SK-N-SH (cell line): Measurements from ENCODE around the gene ZNF414. TPM values are rescaled to one million over a fixed set of nuclear protein-coding genes. Genes with fewer than 3 reads are reported as not detected.

Source experiments
- CTCF ChIA-PET: fragments of 300-600, 350-600 bp; formaldehyde crosslinking; extraction: SDS; loops from one replicate; lab custom pipeline; 2021; lab: Yijun Ruan, JAX
- POLR2A ChIA-PET: fragments of 350-600 bp; sonication (Branson Sonifier 250); formaldehyde crosslinking; extraction: SDS; loops from one replicate; lab custom pipeline; 2020; ENCODE audit warnings: antibody characterized with exemption, inconsistent platforms; lab: Yijun Ruan, JAX
- DNase-seq: peaks from one replicate; pipeline ENCODE4 v3.0.0; 2012
- H2AFZ ChIP-seq: fragments of 200-600 bp; sonication (generic); 2 replicates; pipeline ENCODE4 v1.8.1; 2016; ENCODE audit warnings: antibody characterized with exemption, mild to moderate bottlenecking, low read depth
- H3F3A ChIP-seq: fragments of 200-600 bp; sonication (generic); replicated peaks from 2 replicates; pipeline ENCODE3; 2016; ENCODE audit warnings: antibody characterized with exemption, mild to moderate bottlenecking; ENCODE audit not compliant: insufficient read depth
- H3K27ac ChIP-seq, 2 experiments: fragments of 200-500 bp in 1 of 2; fragments of 200-600 bp in 1 of 2; sonication (Bioruptor generic) in 1 of 2; sonication (generic), shearing (Covaris generic) in 1 of 2; 2 replicates each; pipeline versions ENCODE4 v1.5.1 to v1.6.1; 2014 to 2016; ENCODE audit warnings: low read depth in 2 of 2, inconsistent platforms in 1 of 2, low read length in 1 of 2, mild to moderate bottlenecking in 1 of 2, mixed read lengths in 1 of 2
- H3K27me3 ChIP-seq: fragments of 200-600 bp; sonication (generic), shearing (Covaris generic); 2 replicates; pipeline ENCODE4 v1.6.1; 2016; ENCODE audit warnings: mixed run types; ENCODE audit not compliant: insufficient read depth
- H3K36me3 ChIP-seq, 2 experiments: fragments of 200-500 bp in 1 of 2; fragments of 200-600 bp in 1 of 2; sonication (Bioruptor generic) in 1 of 2; sonication (generic) in 1 of 2; replicated peaks in 1 of 2; 2 replicates each; pipeline versions ENCODE3 to v1.5.1; 2014 to 2016; ENCODE audit warnings: low read length in 1 of 2, mild to moderate bottlenecking in 1 of 2; ENCODE audit not compliant: insufficient read depth in 2 of 2, control insufficient read depth in 1 of 2
- H3K4me1 ChIP-seq, 2 experiments: fragments of 200-500 bp in 1 of 2; fragments of 200-600 bp in 1 of 2; sonication (Bioruptor generic) in 1 of 2; sonication (generic), shearing (Covaris generic) in 1 of 2; 2 replicates each; pipeline versions ENCODE4 v1.5.1 to v1.6.1; 2014 to 2016; ENCODE audit warnings: low read depth in 1 of 2, low read length in 1 of 2, mixed run types in 1 of 2; ENCODE audit not compliant: insufficient read depth in 2 of 2, control insufficient read depth in 1 of 2
- H3K4me2 ChIP-seq: fragments of 200-600 bp; sonication (generic), shearing (Covaris generic); 2 replicates; pipeline ENCODE4 v1.6.1; 2017; ENCODE audit warnings: mixed run types
- H3K4me3 ChIP-seq, 2 experiments: fragments of 200-500 bp in 1 of 2; fragments of 200-600 bp in 1 of 2; sonication (Bioruptor generic) in 1 of 2; sonication (generic), shearing (Covaris generic) in 1 of 2; 2 replicates each; pipeline versions ENCODE4 v1.5.1 to v1.8.1; 2014 to 2016; ENCODE audit warnings: low read depth in 2 of 2, inconsistent platforms in 1 of 2, low read length in 1 of 2, mild to moderate bottlenecking in 1 of 2, mixed read lengths in 1 of 2, moderate library complexity in 1 of 2
- H3K79me2 ChIP-seq: fragments of 200-600 bp; sonication (generic); 2 replicates; pipeline ENCODE4 v1.8.1; 2017; ENCODE audit warnings: mild to moderate bottlenecking; ENCODE audit not compliant: insufficient read depth
- H3K9ac ChIP-seq: fragments of 200-600 bp; sonication (generic); 2 replicates; pipeline ENCODE4 v1.6.1; 2017; ENCODE audit warnings: mixed run types
- H3K9me2 ChIP-seq: fragments of 200-600 bp; sonication (generic); 2 replicates; pipeline ENCODE4 v1.6.1; 2017; ENCODE audit warnings: mixed run types
- H3K9me3 ChIP-seq: fragments of 200-600 bp; sonication (generic); 2 replicates; pipeline ENCODE4 v1.6.1; 2017; ENCODE audit warnings: mixed run types, mild to moderate bottlenecking, moderate library complexity
- H4K20me1 ChIP-seq: fragments of 200-600 bp; sonication (generic); 2 replicates; pipeline ENCODE4 v1.6.1; 2017; ENCODE audit warnings: mild to moderate bottlenecking, mixed run types; ENCODE audit not compliant: insufficient read depth
- ELF1 ChIP-seq: IDR thresholded peaks from 2 replicates; pipeline ENCODE4 v1.4.0; 2012
- EP300 ChIP-seq, 2 experiments: IDR thresholded peaks; 2 replicates each; pipeline versions ENCODE4 v1.4.0 to v1.6.1; 2012; ENCODE audit warnings: borderline replicate concordance in 1 of 2, low read depth in 1 of 2, low read length in 1 of 2
- EZH2phosphoT487 ChIP-seq: fragments of 200-600 bp; sonication (generic); IDR thresholded peaks from 2 replicates; pipeline ENCODE4 v1.6.1; 2017; ENCODE audit warnings: low read depth, mixed run types, mild to moderate bottlenecking, antibody characterized with exemption, moderate library complexity, borderline replicate concordance
- FOXJ3 ChIP-seq: sonication (generic); formaldehyde crosslinking; IDR thresholded peaks from 2 replicates; pipeline ENCODE4 v1.5.1; 2020; ENCODE audit warnings: mild to moderate bottlenecking, missing genetic modification reagents
- FOXM1 ChIP-seq: IDR thresholded peaks from 2 replicates; pipeline ENCODE4 v1.4.0; 2012; ENCODE audit warnings: low read depth, mild to moderate bottlenecking
- GABPA ChIP-seq: IDR thresholded peaks from 2 replicates; pipeline ENCODE4 v1.4.0; 2012; ENCODE audit warnings: low read depth, mild to moderate bottlenecking
- GATA2 ChIP-seq: sonication (generic); formaldehyde crosslinking; IDR thresholded peaks from 2 replicates; pipeline ENCODE4 v1.5.0; 2020; ENCODE audit warnings: mild to moderate bottlenecking, missing genetic modification reagents
- MXI1 ChIP-seq: IDR thresholded peaks from 2 replicates; pipeline ENCODE4 v1.6.1; 2012; ENCODE audit warnings: mild to moderate bottlenecking, low read depth, low read length, improper control_type of control experiment
- NRF1 ChIP-seq: IDR thresholded peaks from 2 replicates; pipeline ENCODE4 v1.6.1; 2012; ENCODE audit warnings: low read depth, mild to moderate bottlenecking, low read length
- POLR2AphosphoS5 ChIP-seq: IDR thresholded peaks from 2 replicates; pipeline ENCODE4 v1.6.1; 2012; ENCODE audit warnings: low read depth, low read length
- RCOR1 ChIP-seq: fragments of 150-350 bp; IDR thresholded peaks from 2 replicates; pipeline ENCODE4 v1.6.1; 2017; ENCODE audit warnings: antibody characterized with exemption, low read length
- RXRA ChIP-seq: IDR thresholded peaks from 2 replicates; pipeline ENCODE4 v1.4.0; 2012; ENCODE audit warnings: low read depth, mild to moderate bottlenecking, borderline replicate concordance
- SIN3A ChIP-seq: IDR thresholded peaks from 2 replicates; pipeline ENCODE4 v1.6.1; 2012; ENCODE audit warnings: low read depth, mild to moderate bottlenecking, low read length, moderate library complexity, borderline replicate concordance
- TEAD4 ChIP-seq: IDR thresholded peaks from 2 replicates; pipeline ENCODE4 v1.4.0; 2012; ENCODE audit warnings: mild to moderate bottlenecking, borderline replicate concordance; ENCODE audit not compliant: insufficient read depth
- WGBS: methylation state at CpG from one replicate; pipeline ENCODE4 v1.1.6; 2017; ENCODE audit warnings: low lambda C conversion rate; 5-methylcytosine and 5-hydroxymethylcytosine counted together
- polyA plus RNA-seq, 3 experiments: library from polyadenylated mRNA; depleted of rRNA; stranded (reverse); fragments of >200 nt; gene quantifications; 2 replicates each; pipeline ENCODE4 v1.2.3, GENCODE V29; 2012
- TF ChIP-seq, protein P1 (sequence below): fragments of 200-600 bp; sonication (generic); IDR thresholded peaks from 2 replicates; pipeline ENCODE4 v1.6.1; 2017; ENCODE audit warnings: antibody characterized with exemption, mild to moderate bottlenecking, moderate library complexity
- TF ChIP-seq, protein P2 (sequence below): fragments of 150-350 bp; IDR thresholded peaks from 2 replicates; pipeline ENCODE4 v1.6.1; 2017; ENCODE audit warnings: antibody characterized with exemption, low read length, low read depth, borderline replicate concordance
- TF ChIP-seq, protein P3 (sequence below): IDR thresholded peaks from 2 replicates; pipeline ENCODE4 v1.4.0; 2012; ENCODE audit warnings: low read depth, borderline replicate concordance

The ZNF414 gene
- polyA plus RNA-seq, 1 of the 3 experiments (the other 2 are of a cell fraction), result 17.0 TPM

DNA sequence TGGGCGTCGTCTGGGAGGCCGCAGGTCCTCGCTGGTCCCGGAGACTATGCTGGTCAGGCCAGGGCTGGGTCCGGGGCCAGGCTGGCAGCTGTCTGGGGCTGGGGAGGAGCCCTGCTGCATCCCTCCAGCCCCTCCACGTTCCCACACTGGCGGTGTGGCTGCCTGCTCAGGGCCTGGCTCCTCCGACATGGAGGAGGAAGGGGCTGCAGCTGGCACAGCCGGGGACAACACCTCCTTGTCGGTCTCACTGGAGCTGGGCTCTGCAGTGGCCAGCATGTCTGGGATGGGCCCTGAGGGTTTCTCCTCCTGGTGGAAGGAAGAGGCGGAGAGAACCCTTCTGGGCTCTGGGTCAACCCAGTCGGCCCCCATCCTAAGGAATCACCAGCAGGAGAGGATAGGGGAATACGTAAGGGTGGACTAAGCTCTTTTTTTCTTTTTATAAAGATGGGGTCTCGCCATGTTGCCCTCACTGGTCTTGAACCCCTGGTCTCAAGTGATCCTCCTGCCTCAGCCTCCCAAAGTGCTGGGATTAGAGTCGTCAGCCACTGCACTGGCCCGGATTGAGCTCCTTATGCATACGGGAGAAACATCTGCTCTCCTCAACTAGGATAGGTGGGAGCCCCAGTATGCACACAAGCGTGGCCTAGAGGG lies 806 bp downstream of the ZNF414 start (continued):
- TF ChIP-seq, protein P1, sequence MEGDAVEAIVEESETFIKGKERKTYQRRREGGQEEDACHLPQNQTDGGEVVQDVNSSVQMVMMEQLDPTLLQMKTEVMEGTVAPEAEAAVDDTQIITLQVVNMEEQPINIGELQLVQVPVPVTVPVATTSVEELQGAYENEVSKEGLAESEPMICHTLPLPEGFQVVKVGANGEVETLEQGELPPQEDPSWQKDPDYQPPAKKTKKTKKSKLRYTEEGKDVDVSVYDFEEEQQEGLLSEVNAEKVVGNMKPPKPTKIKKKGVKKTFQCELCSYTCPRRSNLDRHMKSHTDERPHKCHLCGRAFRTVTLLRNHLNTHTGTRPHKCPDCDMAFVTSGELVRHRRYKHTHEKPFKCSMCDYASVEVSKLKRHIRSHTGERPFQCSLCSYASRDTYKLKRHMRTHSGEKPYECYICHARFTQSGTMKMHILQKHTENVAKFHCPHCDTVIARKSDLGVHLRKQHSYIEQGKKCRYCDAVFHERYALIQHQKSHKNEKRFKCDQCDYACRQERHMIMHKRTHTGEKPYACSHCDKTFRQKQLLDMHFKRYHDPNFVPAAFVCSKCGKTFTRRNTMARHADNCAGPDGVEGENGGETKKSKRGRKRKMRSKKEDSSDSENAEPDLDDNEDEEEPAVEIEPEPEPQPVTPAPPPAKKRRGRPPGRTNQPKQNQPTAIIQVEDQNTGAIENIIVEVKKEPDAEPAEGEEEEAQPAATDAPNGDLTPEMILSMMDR, result no peak
- TF ChIP-seq GATA2 (no peak), RXRA (no peak)

DNA sequence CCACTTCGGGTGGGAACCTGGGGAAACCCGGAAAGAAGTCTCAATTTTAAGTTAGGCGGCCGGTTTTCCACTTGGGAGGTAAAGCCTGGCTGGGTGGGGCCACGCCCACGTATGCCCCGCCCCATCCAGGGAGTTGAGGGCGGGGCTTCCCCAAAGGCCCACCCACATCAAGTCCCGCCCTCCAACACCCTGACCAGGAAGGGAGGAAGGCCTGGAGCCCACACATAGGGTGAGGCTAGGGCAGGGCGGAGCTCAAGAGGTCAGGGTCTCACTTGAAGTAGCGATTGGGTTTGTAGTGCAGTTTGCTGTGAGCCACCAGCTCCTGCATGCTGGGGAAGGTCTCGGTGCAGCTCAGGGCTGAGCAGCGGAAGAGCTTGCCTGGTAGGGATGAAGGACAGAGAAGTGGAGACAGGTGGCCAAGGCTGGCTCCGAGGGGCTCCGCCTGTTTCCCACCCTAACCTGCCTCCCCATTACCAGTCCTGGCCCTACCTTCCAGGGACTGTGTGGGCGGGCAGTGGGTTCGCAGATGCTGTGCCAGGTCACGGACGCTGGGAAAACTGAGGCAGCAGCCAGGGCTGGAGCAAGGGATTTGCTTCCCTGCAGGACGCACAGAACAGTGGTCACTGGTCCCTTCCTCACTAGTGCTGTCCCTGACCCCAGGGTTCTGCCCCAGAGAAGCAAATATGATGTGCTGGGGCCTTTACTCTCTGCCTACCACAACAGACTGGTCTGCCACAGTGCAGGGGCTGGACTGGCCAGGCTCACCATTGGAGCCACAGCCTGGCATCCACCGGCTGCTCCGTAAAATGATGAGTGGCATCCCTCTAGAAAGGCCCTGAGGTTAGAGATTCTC lies 1.6 kb downstream of the ZNF414 start:
- Histone ChIP-seq H3K27ac (peak overlapping the region; percentile 89 to 93; a peak in 2 of 4 replicates), H3K4me1 (peaks cover 10 to 13% of the 10 kb centered on the region in 2 experiments; a peak in 3 of 4 replicates), H3K79me2 (peaks cover 9% of the 10 kb centered on the region; the same call in 1 of the 2 replicates), H3F3A (peaks cover 8% of the 10 kb centered on the region), H3K9me2 (no peaks in the 10 kb centered on the region), H3K4me2 (peak overlapping the region; percentile 91), H3K4me3 (peak overlapping the region; percentile 63 to 65), H3K27me3 (no peaks in the 10 kb centered on the region), H4K20me1 (no peaks in the 10 kb centered on the region), H3K36me3 (peaks cover 2 to 4% of the 10 kb centered on the region in 2 experiments), H3K9ac (peak overlapping the region; percentile 94), H2AFZ (no peak overlapping the region), H3K9me3 (no peaks in the 10 kb centered on the region)
- POLR2A ChIA-PET, result interaction anchor here (0.6 to 2.9 kb wide), 2 partner anchors 14 to 124 kb away, joined by 3 to 18 read pairs; no protein-coding TSS in a partner anchor
- peak; percentile 87 for DNase-seq
- TF ChIP-seq ELF1, result no peak
- TF ChIP-seq POLR2AphosphoS5, result no peak
- TF ChIP-seq FOXM1, result no peak
- TF ChIP-seq EZH2phosphoT487, result no peak
- TF ChIP-seq, protein P2, sequence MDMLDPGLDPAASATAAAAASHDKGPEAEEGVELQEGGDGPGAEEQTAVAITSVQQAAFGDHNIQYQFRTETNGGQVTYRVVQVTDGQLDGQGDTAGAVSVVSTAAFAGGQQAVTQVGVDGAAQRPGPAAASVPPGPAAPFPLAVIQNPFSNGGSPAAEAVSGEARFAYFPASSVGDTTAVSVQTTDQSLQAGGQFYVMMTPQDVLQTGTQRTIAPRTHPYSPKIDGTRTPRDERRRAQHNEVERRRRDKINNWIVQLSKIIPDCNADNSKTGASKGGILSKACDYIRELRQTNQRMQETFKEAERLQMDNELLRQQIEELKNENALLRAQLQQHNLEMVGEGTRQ, result no peak
- TF ChIP-seq FOXJ3 (CRISPR knock-in tag), result no peak
- TF ChIP-seq RCOR1, result no peak
- TF ChIP-seq SIN3A, result no peak
- no peak for TF ChIP-seq EP300 (IDR thresholded peaks at IDR 0.05; ENCODE audit: borderline replicate concordance in 1 of 2, low read depth in 1 of 2, low read length in 1 of 2)
- no peak for TF ChIP-seq GABPA
- TF ChIP-seq, protein P3, sequence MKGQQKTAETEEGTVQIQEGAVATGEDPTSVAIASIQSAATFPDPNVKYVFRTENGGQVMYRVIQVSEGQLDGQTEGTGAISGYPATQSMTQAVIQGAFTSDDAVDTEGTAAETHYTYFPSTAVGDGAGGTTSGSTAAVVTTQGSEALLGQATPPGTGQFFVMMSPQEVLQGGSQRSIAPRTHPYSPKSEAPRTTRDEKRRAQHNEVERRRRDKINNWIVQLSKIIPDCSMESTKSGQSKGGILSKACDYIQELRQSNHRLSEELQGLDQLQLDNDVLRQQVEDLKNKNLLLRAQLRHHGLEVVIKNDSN, result no peak
- no peak for TF ChIP-seq NRF1
- TF ChIP-seq, protein P1, result no peak
- no peak for TF ChIP-seq TEAD4
- no peak for TF ChIP-seq MXI1
- CTCF ChIA-PET, result interaction anchor here (0.7 to 1.8 kb wide), 3 partner anchors 66 to 99 kb away, joined by 4 to 5 read pairs (median 5); partner anchors contain the start of gene MARCHF2
- WGBS, result 100% methylated on average over 6 of the region's 22 CpGs
